IMR-90 (cell line): Measurements from ENCODE around the gene MAN2C1. TPM values are rescaled to one million over a fixed set of nuclear protein-coding genes. Genes with fewer than 3 reads are reported as not detected.

Experiments used
- ATAC-seq: fragments of 200-7000 bp; cut with Tn5 transposase; 2 replicates; pipeline ENCODE4 v1.9.1; 2020; ENCODE audit warnings: low read depth, mild to moderate bottlenecking, moderate library complexity
- BruUV-seq: library from RNA; stranded (reverse); fragments of 400-500 nt; replicated peaks from 2 replicates; lab custom pipeline; 2021; lab: Mats Ljungman, UMichigan
- CTCF ChIA-PET: fragments of 300-600 bp; formaldehyde crosslinking; extraction: SDS; loops from one replicate; lab custom pipeline; 2021; ENCODE audit warnings: antibody characterized with exemption; lab: Yijun Ruan, JAX
- POLR2A ChIA-PET: fragments of 300-600 bp; sonication (Branson Sonifier 250); formaldehyde crosslinking; loops from one replicate; lab custom pipeline; 2022; ENCODE audit warnings: antibody characterized with exemption; ENCODE audit not compliant: unreplicated experiment; lab: Charles Lee
- DNase-seq: peaks from one replicate; pipeline ENCODE4 v3.0.0; 2013
- H2AFZ ChIP-seq: replicated peaks from 2 replicates; pipeline ENCODE3; 2013; ENCODE audit warnings: low read length, mild to moderate bottlenecking; ENCODE audit not compliant: poor library complexity
- H2AK5ac ChIP-seq: 2 replicates; pipeline ENCODE4 v1.6.1; 2013; ENCODE audit warnings: low read depth, low read length, inconsistent platforms
- H2AK9ac ChIP-seq: replicated peaks from 2 replicates; pipeline ENCODE3; 2013; ENCODE audit warnings: mild to moderate bottlenecking, low read depth, low read length, moderate library complexity; ENCODE audit not compliant: poor library complexity
- H2BK120ac ChIP-seq: 2 replicates; pipeline ENCODE4 v1.6.1; 2013; ENCODE audit warnings: low read depth, low read length, inconsistent platforms
- H2BK15ac ChIP-seq: 3 replicates; pipeline ENCODE4 v1.6.1; 2013; ENCODE audit warnings: low read depth, low read length, inconsistent platforms
- H2BK20ac ChIP-seq: 2 replicates; pipeline ENCODE4 v1.6.1; 2013; ENCODE audit warnings: low read depth, mild to moderate bottlenecking, inconsistent platforms, low read length, moderate library complexity
- H2BK5ac ChIP-seq: 2 replicates; pipeline ENCODE4 v1.6.1; 2013; ENCODE audit warnings: mild to moderate bottlenecking, low read depth, low read length, inconsistent platforms; ENCODE audit not compliant: poor library complexity, severe bottlenecking
- H3K14ac ChIP-seq: replicated peaks from 2 replicates; pipeline ENCODE4 v1.6.1; 2013; ENCODE audit warnings: low read depth, low read length, inconsistent platforms
- H3K18ac ChIP-seq: 2 replicates; pipeline ENCODE4 v1.6.1; 2013; ENCODE audit warnings: low read depth, low read length, control low read depth
- H3K23ac ChIP-seq: 2 replicates; pipeline ENCODE4 v1.6.1; 2013; ENCODE audit warnings: low read depth, low read length, inconsistent platforms
- H3K27ac ChIP-seq: 2 replicates; pipeline ENCODE4 v1.5.1; 2013; ENCODE audit warnings: mild to moderate bottlenecking, control low read depth, low read length; ENCODE audit not compliant: insufficient read depth
- H3K27me3 ChIP-seq: 2 replicates; pipeline ENCODE4 v1.6.1; 2013; ENCODE audit warnings: low read length; ENCODE audit not compliant: control insufficient read depth, insufficient read depth
- H3K36me3 ChIP-seq: 2 replicates; pipeline ENCODE4 v1.6.1; 2013; ENCODE audit warnings: low read length, mixed read lengths; ENCODE audit not compliant: control insufficient read depth, insufficient read depth
- H3K4ac ChIP-seq: 2 replicates; pipeline ENCODE4 v1.6.1; 2013; ENCODE audit warnings: low read depth, low read length, inconsistent platforms
- H3K4me1 ChIP-seq: 2 replicates; pipeline ENCODE4 v1.6.1; 2013; ENCODE audit warnings: low read length, mixed read lengths; ENCODE audit not compliant: control insufficient read depth, insufficient read depth
- H3K4me2 ChIP-seq: 2 replicates; pipeline ENCODE4 v1.6.1; 2013; ENCODE audit warnings: low read depth, mild to moderate bottlenecking, control low read depth, low read length, moderate library complexity
- H3K4me3 ChIP-seq: 2 replicates; pipeline ENCODE4 v1.5.1; 2013; ENCODE audit warnings: low read depth, mild to moderate bottlenecking, control low read depth, low read length, moderate library complexity; ENCODE audit not compliant: insufficient read depth
- H3K56ac ChIP-seq: 2 replicates; pipeline ENCODE4 v1.6.1; 2013; ENCODE audit warnings: low read length, inconsistent platforms; ENCODE audit not compliant: insufficient read depth; ENCODE audit errors: extremely low read depth
- H3K79me1 ChIP-seq, 2 experiments: 2 replicates each; pipeline ENCODE4 v1.6.1; 2013; ENCODE audit warnings: low read length in 2 of 2, inconsistent platforms in 1 of 2, low read depth in 1 of 2
- H3K9ac ChIP-seq: 2 replicates; pipeline ENCODE4 v1.6.1; 2013; ENCODE audit warnings: low read depth, low read length, control low read depth
- H3K9me1 ChIP-seq: 2 replicates; pipeline ENCODE4 v1.6.1; 2013; ENCODE audit warnings: low read length, inconsistent platforms; ENCODE audit not compliant: insufficient read depth
- H3K9me3 ChIP-seq: 2 replicates; pipeline ENCODE4 v1.6.1; 2013; ENCODE audit warnings: low read length; ENCODE audit not compliant: control insufficient read depth, insufficient read depth
- H4K20me1 ChIP-seq: 2 replicates; pipeline ENCODE4 v1.6.1; 2013; ENCODE audit warnings: low read length, inconsistent platforms; ENCODE audit not compliant: insufficient read depth
- H4K5ac ChIP-seq: 2 replicates; pipeline ENCODE4 v1.6.1; 2013; ENCODE audit warnings: mild to moderate bottlenecking, low read depth, low read length, control low read depth
- H4K8ac ChIP-seq, 2 experiments: 2 replicates each; pipeline ENCODE4 v1.6.1; 2013; ENCODE audit warnings: low read depth in 2 of 2, low read length in 2 of 2, control low read depth in 1 of 2, inconsistent platforms in 1 of 2
- H4K91ac ChIP-seq: 2 replicates; pipeline ENCODE4 v1.6.1; 2013; ENCODE audit warnings: low read depth, low read length, inconsistent platforms; ENCODE audit not compliant: insufficient read depth
- ELK1 ChIP-seq: fragments of 150-350 bp; IDR thresholded peaks from 2 replicates; pipeline ENCODE4 v1.6.1; 2016; ENCODE audit warnings: low read depth, mild to moderate bottlenecking, low read length, moderate library complexity, borderline replicate concordance
- MXI1 ChIP-seq: IDR thresholded peaks from 2 replicates; pipeline ENCODE4 v1.6.1; 2012; ENCODE audit warnings: low read depth, mild to moderate bottlenecking, low read length, moderate library complexity, borderline replicate concordance
- USF2 ChIP-seq: fragments of 150-350 bp; IDR thresholded peaks from 2 replicates; pipeline ENCODE4 v1.6.1; 2017; ENCODE audit warnings: mild to moderate bottlenecking, antibody characterized with exemption, low read length, low read depth
- WGBS, 2 experiments: methylation state at CpG; one replicate each; pipeline versions ENCODE4 v1.1.5 to v1.1.7; 2013; ENCODE audit warnings: missing lambda C conversion rate in 2 of 2; ENCODE audit not compliant: insufficient read length in 1 of 2; ENCODE audit errors: extremely low coverage in 2 of 2; 5-methylcytosine and 5-hydroxymethylcytosine counted together
- dilution Hi-C: fragments of 300-500 bp; cut with HindIII; formaldehyde crosslinking; loops from one replicate; pipeline ENCODE4 v1.14.3; 2018; ENCODE audit warnings: low sequenced_read_pairs; ENCODE audit not compliant: unreplicated experiment
- in situ Hi-C: fragments of 300-500 bp; cut with MboI; formaldehyde crosslinking; loops from 3 replicates; pipeline ENCODE4 v1.14.3; 2019; ENCODE audit warnings: low sequenced_read_pairs, inconsistent platforms, mixed read lengths
- intact Hi-C: fragments of 100-400 bp; cut with micrococcal nuclease; formaldehyde crosslinking; loops from 2 replicates; pipeline ENCODE4 v1.10.0; 2022
- polyA plus RNA-seq, 3 experiments: library from polyadenylated mRNA; depleted of rRNA; stranded (reverse); fragments of >200 nt; gene quantifications; 2 replicates each; pipeline ENCODE4 v1.2.3, GENCODE V29; 2012; ENCODE audit warnings: low replicate concordance in 1 of 3
- total RNA-seq: library from RNA; depleted of rRNA; stranded (reverse); fragments of >200 nt; gene quantifications from 2 replicates; pipeline ENCODE4 v1.2.3, GENCODE V29; 2012

MAN2C1 gene
- total and polyA plus RNA-seq, 2 of the 4 experiments (the other 2 are of a cell fraction): 34.8 to 153 TPM

- ATAC-seq (no peak), DNase-seq (no peak)
- Histone ChIP-seq H3K14ac (peak overlapping the region; percentile 41; the same call in 1 of the 2 replicates), H3K56ac (0 out of 2 replicates have a peak overlapping the region, but pooled peaks have one; percentile 20), H3K18ac (no peak overlapping the region), H4K91ac (no peak overlapping the region), H3K27ac (peak overlapping the region; percentile 12; the same call in 1 of the 2 replicates), H2BK15ac (no peak overlapping the region), H2AFZ (peak overlapping the region; percentile 93), H3K36me3 (peaks cover 42% of the 10 kb centered on the region), H3K4me1 (peaks cover 4% of the 10 kb centered on the region), H3K27me3 (no peaks in the 10 kb centered on the region), H2AK9ac (peak overlapping the region; percentile 98), H3K4me2 (peak overlapping the region; percentile 69), H3K79me1 (peaks cover 38 to 56% of the 10 kb centered on the region in 2 experiments), H3K9ac (peak overlapping the region; percentile 29; the same call in 1 of the 2 replicates), H2AK5ac (peak overlapping the region; percentile 95), H2BK20ac (no peak overlapping the region), H3K4me3 (peak overlapping the region; percentile 71), H2BK120ac (no peak overlapping the region), H3K9me3 (no peaks in the 10 kb centered on the region), H3K9me1 (peaks cover 4% of the 10 kb centered on the region; the same call in 1 of the 2 replicates), H3K23ac (no peak overlapping the region), H3K4ac (peak overlapping the region; percentile 12; the same call in 1 of the 2 replicates), H2BK5ac (no peak overlapping the region), H4K20me1 (peaks cover 16% of the 10 kb centered on the region; the same call in 1 of the 2 replicates), H4K8ac (peak overlapping the region in 1 of 2 experiments; percentile 7; a peak in 2 of 4 replicates), H4K5ac (no peak overlapping the region)
- intact Hi-C loops: loop anchor here (5.0 kb wide), 1 partner anchor 315 kb away; no protein-coding TSS in a partner anchor
- BruUV-seq: no TSS peak
- CTCF ChIA-PET: interaction anchor here (0.7 to 1.7 kb wide), 6 partner anchors 11 to 285 kb away, joined by 3 to 8 read pairs (median 4); partner anchors contain the start of gene SIN3A
- POLR2A ChIA-PET: no interaction called here
- no peak for TF ChIP-seq ELK1
- TF ChIP-seq USF2: peak; percentile 10; the same call in 1 of the 2 replicates
- TF ChIP-seq MXI1: peak; percentile 86
- in situ Hi-C loops: no loop called here
- WGBS, 2 experiments: 62% methylated on average over 2 of the region's 7 CpGs; no CpG with 5 or more reads in 1 of the 2 experiments
- dilution Hi-C loops: no loop called here
Measured at GRCh38 chr15:75367406-75367912, 948 bp downstream of the MAN2C1 start.
